Limb (tissue), 2 donors: ENCODE measurements around the gene PFDN1.
"Not testable (repeated sequence)": the region's sequence is repeated elsewhere in the genome, so short reads cannot be mapped to it uniquely, and the experiment has no call there.

Experiments used
- DNase-seq, 2 donors: peaks; one replicate each; pipeline ENCODE4 v3.0.0-alpha.2; 2016; ENCODE audit errors: extremely low spot score in 2 of 2

Gene PFDN1

GRCh38 chr5:140216478-140217074, 86.3 kb downstream of the PFDN1 start:
- no peak for DNase-seq

- no peak for DNase-seq
Observed at GRCh38 chr5:140215276-140215675, 87.6 kb downstream of the PFDN1 start.

- no peak for DNase-seq
Observed at GRCh38 chr5:140214831-140215230, 88.1 kb downstream of the PFDN1 start.

- DNase-seq: no peak
Observed at GRCh38 chr5:140213370-140213983, 89.4 kb downstream of the PFDN1 start.

GRCh38 chr5:140208065-140208464, 94.8 kb downstream of the PFDN1 start:
- DNase-seq: no peak

- no peak for DNase-seq
Observed at GRCh38 chr5:140207250-140207964, 95.5 kb downstream of the PFDN1 start.

GRCh38 chr5:140205952-140206351, 96.9 kb downstream of the PFDN1 start:
- no peak for DNase-seq

- DNase-seq: no peak
Observed at GRCh38 chr5:140205216-140205615, 97.7 kb downstream of the PFDN1 start.

GRCh38 chr5:140202610-140203009, 100.3 kb downstream of the PFDN1 start:
- no peak for DNase-seq

- no peak for DNase-seq
Observed at GRCh38 chr5:140202078-140202477, 100.8 kb downstream of the PFDN1 start.

- not testable (repeated sequence) for DNase-seq
Observed at GRCh38 chr5:140198915-140199314, 104.0 kb downstream of the PFDN1 start.

GRCh38 chr5:140197023-140197422, 105.9 kb downstream of the PFDN1 start:
- DNase-seq: no peak

- no peak for DNase-seq
Observed at GRCh38 chr5:140196115-140196814, 106.6 kb downstream of the PFDN1 start.
